Breast epithelium (tissue), 3 donors: Measurements from ENCODE around the gene MAPKAP1.

ENCODE experiments used
- CTCF ChIP-seq, 3 donors: fragments of 450-650 bp; IDR thresholded peaks; one replicate each; pipeline ENCODE4 v1.5.1; 2016 to 2017; ENCODE audit warnings: antibody characterized with exemption in 3 of 3, mild to moderate bottlenecking in 3 of 3, moderate library complexity in 3 of 3
- POLR2A ChIP-seq: fragments of 450-650 bp; IDR thresholded peaks from one replicate; pipeline ENCODE4 v1.6.1; 2016; ENCODE audit warnings: antibody characterized with exemption, mild to moderate bottlenecking, moderate library complexity

- TF ChIP-seq CTCF (IDR thresholded peaks at IDR 0.05) (no peak), POLR2A (no peak)
Observed at GRCh38 chr9:125663127-125663526, 43.9 kb downstream of the MAPKAP1 start.
